Measurements from ENCODE around the gene ERP44.
"Not testable (repeated sequence)": the region's sequence is repeated elsewhere in the genome, so short reads cannot be mapped to it uniquely, and the experiment has no call there.

ERP44 gene

DNA sequence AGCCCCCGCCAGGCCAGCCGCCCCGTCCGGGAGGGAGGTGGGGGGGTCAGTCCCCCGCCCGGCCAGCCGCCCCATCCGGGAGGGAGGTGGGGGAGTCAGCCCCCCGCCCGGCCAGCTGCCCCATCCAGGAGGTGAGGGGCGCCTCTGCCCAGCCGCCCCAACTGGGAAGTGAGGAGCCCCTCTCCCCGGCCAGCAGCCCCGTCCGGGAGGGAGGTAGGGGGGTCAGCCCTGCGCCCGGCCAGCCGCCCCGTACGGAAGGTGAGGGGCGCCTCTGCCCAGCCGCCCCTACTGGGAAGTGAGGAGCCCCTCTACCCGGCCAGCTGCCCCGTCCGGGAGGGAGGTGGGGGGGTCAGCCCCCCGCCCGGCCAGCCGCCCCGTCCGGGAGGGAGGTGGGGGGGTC is 30.8 kb downstream of the ERP44 start:
- DNase-seq (ENCODE audit: low read depth in 2 of 2): not testable (repeated sequence)

DNA sequence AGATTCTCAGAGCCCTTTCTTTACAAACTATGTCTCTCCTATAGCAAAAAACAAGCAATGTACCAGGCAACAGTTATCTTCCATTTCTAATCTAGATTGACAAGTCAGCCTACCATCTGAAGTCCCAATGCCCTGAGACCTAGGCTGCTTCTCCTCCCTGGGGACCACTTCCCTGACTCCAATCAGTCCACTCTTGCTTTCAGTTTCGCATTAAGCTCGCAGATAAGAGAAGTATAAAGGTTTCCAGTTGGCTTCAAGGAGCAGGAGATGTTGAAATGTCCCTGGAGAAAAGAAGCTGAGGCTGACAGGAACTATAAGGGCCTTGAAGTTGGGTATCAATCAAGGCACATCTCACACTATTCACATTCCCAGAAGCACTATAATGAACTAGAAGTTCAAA is 32.3 kb downstream of the ERP44 start:
- no peak for DNase-seq (ENCODE audit: low read depth in 2 of 2)

DNA sequence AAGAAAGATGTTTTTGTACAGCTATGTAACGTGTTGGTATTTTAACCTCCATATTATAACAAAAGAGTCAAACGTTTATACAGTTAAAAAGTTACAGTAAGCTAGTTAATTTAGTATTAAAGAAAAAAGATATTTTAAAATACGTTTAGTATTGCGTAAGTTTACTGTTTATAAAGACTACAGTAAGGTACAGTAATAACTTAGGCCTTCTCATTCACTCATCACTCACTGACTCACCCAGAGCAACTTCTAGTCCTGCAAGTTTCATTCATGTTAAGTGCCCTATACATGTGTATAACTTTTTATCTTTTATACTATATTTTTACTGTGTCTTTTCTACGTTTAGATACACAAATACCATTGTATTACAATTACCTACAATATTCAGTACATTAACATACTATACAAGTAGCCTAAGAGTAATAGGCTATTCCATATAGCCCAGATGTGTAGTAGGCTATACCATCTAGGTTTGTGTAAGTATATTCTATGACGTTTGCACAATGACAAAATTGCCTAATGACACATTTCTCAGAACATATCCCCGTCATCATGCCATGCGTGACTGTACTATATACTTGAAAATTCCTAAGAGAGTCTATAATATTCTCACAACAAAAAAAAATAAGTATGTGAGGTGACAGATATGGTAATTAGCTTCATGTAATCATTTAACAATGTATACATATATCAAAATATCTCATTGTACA is 33.8 kb downstream of the ERP44 start:
- peak; percentile 42 to 45 for DNase-seq (ENCODE audit: low read depth in 2 of 2)

DNA sequence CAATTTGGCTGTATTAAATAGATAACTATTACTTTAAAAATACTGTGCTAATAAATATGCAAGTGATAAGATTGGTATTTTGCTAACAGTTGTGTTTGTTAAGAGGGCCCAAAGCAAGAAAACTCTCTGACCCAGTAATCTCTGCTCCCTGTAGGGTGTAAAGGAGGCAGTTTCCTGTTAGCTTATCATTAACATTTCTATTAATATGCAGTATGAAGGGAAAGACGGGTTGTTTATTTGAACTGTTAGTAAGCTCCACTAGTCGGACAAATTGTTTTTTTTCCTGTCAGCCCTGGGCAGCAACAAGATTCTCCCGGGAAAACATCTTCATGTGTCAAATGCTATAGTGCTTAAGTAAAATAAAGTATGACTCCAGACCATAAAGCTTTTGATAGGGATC is 35.6 kb downstream of the ERP44 start:
- DNase-seq (ENCODE audit: low read depth in 2 of 2): no peak

DNA sequence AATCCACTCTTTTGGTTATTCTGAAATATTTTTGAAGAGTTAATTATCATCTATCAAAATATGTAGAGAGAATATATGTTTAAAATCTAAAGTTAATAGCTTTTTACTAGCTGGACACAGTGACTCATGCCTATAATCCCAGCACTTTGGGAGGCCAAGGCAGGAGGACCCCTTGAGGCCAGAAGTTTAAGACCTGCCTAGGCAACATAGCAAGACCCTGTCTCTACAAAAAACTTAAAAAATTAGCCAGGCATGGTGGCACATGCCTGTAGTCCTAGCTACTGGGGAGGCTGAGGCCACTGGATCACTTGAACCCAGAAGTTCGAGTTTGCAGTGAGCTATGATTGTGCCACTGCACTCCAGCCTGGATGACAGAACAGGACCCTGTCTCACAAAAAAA is 36.1 kb downstream of the ERP44 start:
- not testable (repeated sequence) for DNase-seq (ENCODE audit: low read depth in 2 of 2)

DNA sequence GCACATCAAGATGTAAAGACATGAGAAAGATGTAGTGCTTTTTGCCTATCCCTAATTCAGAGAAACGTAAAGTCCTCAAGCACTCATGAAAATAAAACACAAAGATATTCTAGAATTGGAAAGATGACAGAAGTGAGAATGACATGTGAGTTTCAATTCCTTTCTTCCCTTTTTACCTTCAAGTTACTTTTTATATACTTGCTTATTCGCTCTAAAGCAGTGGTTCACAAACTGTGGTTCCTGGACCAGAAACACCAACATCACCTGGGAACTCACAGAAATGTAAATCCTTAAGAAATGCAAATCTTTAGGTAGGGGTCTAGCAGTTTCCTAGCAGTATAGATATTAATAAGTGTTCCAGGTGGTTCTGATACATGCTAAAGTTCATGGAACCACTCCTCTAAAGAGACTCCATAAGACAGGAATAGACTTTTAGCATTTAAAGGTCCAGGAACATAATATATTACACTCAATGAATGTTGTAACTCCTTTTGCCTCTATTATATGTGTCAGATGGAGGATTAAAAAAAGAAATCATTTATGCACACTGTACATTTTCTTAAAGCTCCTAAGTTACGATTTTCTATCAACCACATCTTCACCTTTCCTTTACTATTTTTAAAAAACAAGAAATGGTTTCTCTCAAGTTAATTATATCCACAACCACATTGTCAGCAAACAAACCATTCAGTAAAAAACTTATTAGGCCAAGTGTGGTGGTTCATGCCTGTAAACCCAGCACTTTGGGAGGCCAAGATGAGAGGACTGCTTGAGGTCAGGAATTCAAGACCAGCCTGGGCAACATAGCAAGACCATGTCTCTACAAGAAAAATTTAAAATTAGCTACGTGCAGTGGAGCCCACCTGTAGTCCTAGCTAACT is 39.9 kb downstream of the ERP44 start:
- DNase-seq (ENCODE audit: low read depth in 2 of 2): no peak

DNA sequence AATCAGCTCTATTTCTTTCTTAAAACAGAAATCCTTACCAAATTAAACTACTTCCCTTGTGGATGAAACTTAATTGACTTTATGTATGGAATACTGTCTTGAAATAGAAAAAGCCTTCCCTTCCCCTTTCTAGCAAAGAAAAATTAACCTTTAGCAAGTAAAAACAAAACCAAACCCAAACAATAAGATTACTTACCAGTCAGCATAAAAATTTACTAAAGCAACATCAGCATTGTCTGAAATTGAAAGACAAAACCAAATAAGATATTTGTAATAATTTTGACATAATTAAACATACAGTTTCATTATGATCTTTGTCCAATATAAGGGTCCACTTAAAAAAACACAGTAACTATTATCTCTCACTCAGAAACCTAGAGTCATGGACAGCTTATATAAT is 41.2 kb downstream of the ERP44 start:
- DNase-seq (ENCODE audit: low read depth in 2 of 2): no peak

DNA sequence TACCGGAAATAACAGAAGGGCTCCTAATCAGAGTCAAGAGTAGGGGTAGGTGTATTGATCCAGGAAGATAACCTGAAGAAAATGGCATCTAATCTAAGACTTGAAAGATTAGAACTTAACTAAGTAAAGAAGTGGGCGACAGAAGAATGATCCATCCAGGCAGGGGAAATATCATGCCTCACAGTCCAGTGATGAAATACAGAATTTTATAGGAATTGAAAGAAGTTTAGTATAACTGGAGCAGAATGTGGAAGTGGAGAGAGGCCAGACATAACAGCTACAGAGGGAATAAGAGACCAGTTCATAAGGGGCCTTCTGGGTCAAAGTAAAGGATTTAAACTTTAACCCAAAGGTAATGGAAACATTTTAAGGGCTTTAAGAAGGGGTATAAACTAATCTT is 42.2 kb downstream of the ERP44 start:
- DNase-seq (ENCODE audit: low read depth in 2 of 2): no peak

DNA sequence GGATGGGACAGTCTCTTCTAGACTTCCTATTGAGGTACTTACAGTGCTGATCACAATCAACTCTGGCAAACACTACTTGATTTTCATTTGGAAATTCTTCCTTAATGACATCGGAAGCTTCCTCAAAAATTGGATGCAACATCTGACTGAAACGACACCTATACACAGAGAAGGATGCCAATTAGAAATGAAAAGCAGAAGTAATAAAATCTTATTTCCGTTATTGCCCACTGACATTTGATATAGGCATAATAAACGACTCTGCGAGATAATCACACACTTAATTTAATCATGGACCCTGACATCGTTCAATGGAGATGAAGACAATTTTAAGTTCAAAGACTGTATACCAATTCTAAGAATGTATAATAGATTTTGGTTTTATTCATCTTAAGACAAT is 46.4 kb downstream of the ERP44 start:
- DNase-seq (ENCODE audit: low read depth in 2 of 2): no peak

DNA sequence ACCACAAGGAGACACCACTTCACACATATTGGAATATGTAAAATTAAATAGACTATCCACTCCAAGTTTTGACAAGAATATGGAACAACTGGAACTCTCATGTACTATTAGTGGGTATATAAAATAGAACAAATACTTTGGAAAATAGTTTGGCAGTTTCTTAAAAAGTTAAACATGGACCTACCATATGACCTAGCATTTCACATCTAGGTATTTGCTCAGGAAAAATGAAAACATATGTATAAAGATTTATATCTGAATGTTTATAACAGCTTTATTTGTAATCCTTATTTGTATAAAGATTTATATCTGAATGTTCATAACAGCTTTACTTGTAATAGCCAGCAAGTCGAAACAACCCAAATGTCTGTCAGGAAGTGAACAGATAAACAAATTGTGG is 49.2 kb downstream of the ERP44 start:
- no peak for DNase-seq (ENCODE audit: low read depth in 2 of 2)

DNA sequence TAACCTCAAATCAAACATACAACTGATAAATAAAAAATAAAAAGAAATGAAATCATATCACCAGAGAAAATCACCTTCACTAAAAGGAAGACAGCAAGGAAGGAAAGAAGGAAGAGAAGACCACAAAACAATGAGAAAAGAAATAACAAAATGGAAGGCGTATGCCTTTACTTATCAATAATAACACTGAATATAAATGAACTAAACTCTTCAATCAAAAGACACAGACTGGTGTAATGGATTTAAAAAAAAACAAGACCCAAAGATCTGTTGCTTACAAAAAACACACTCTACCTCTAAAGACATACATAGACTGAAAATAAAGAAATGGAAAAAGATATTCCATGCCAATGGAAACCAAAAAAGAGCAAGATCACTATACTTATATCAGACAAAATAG is 60.3 kb downstream of the ERP44 start:
- no peak for DNase-seq (ENCODE audit: low read depth in 2 of 2)

DNA sequence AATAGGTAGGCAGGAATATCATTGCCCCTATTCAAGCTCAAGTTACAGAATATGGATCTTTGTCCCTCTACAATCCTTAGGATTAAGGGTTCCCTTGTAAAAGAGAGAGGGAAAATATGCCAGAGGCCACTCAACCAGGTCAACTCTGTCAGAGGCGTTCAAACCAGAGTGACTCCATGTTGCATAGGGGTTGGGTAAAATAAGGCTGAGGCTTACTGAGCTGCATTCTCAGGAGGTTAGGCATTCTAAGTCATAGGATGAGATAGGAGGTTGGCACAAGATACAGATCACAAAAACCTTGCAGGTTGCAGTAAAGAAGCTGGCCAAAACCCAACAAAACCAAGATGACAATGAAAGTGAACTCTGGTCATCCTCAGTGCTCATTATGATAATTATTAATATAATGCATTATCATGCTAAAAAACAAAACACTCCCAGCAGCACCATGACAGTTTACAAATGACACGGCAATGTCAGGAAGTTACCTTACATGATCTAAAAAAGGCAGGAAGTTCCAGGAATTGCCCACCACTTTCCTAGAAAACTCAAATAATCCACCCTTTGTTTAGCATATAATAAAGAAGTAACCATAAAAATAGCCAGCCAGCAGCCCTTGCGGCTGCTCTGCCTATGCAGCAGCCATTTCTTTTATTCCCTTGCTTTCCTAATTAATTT is 64.8 kb downstream of the ERP44 start:
- DNase-seq (ENCODE audit: low read depth in 2 of 2): no peak

DNA sequence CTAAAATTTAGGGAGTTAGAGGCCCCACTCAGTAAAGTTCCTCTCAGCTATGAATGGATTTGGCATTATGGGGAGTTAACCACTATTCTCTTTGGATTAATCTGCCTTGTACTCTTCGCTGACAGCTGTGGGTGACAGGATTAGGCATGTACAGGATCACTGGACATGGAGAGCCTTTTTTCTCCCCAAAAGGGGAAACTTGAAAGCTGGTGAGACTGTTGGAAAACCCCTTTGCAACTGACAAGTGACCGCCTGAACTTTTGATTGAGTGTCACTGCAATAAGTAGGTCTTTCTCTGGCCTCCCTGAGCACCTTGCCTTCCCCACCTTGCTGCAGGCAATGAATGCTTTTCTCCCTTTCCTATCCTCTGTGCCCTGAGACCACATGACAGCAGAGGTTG is 68.3 kb downstream of the ERP44 start:
- DNase-seq (ENCODE audit: low read depth in 2 of 2): no peak

DNA sequence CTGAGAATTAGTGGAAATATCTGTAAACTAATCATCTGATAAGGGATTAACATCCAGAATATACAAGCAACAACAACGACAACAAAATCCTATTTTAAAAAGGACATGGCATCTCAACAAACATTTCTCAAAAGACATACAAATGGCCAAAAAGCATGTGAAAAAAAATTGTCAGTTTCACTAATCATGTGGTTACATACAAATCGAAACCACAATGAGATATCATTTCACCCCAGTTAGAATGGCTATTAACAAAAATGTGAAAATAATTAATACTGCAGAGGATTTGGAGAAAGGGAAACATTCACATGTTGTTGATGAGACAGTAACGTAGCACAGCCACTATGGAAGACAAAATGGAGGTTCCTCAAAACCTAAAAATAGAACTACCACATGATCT is 69.5 kb downstream of the ERP44 start:
- DNase-seq (ENCODE audit: low read depth in 2 of 2): no peak

DNA sequence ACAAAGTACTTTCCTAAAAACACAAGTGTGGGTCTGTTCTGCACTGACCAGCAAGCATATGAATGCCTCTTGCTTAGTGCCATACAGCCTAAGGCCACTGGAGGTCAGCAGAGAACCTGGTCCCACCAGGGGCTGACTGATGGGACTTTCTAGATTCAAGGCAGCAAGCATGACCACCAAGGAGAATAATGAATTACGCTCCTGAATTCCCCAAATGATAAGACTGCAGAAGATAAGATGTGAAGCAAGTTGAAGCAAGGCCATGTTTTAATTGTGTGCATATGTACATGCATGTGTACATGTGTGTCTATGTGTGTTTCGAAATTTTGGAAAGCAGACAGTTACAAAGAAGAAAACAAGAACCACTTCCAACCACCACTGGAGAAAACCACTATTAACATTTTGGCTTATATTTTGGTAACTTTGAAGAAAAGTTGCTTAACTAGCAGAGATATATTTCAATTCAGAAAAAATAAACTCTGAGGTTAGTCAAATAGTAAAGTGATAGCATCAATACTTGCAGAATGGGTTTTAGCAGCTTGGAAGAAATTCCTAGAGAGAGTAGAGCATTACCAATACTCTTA is 70.5 kb downstream of the ERP44 start:
- peak; percentile 17 to 33 for DNase-seq (ENCODE audit: low read depth in 2 of 2)

DNA sequence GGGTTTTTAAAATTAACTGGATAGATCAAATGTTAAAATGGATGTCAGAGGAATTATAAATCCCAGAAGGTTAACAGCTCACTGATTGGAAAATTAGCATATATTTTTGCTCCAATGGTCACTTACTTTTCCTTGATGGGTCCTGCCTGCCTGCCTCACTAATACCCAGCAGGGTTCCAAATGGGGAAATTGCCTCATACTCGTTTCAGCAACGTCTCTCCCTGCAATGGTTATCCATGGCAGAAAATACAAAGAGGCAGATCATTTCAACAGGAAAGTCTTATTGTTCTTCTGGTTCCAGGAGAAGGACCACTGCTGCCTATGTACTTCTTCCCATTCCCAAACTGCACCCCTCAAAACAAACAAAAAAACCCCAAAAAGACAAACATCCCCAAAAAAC is 71.3 kb downstream of the ERP44 start:
- no peak for DNase-seq (ENCODE audit: low read depth in 2 of 2)

DNA sequence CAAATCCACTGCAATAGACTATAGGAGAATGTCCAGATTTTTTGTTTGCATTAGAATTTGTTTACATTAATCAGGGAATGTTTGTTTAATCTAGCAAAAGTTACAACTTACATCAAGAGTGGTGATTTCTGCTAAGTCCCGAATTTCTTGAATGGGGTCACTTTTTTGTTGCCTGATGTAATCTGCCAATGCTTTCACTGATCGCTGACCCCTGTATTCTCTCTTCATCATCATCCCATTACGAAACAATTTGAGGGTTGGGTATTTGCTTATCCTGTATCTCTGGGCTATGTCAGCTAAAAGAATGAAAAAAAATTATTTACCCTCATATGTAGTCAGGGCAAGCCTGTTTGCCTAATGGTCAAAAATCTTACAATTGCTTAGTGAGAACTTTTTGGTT is 76.9 kb downstream of the ERP44 start:
- DNase-seq (ENCODE audit: low read depth in 2 of 2): no peak

DNA sequence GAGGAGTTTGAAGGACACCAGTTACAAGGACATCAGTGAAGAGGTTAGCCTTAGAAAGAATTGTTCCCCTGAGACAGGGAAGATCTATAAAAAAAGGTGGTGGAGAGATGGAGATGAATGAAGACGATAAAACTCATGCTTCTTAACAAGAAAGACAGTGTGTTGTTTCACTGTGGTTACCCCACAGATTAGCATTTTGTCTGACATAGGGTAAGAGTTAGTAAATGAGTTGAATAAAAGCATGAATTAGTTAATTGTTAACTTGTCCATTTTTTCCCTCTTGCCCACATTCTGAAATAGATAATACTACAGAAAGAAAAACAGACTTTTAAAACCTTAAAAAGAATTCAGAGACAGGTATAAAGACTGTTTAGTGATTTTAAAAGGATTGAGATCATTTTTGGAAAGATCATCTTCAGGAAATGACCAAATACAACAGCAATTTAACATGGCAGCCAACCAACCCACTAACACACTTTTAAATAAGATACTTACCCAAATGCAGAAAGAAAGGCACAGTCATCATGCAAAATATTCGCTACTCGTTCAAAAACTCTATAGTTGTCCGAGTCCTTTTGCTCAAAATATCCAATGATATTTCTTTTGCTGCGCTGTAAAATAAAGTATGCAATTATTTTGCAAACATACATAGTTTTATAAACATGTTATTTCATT is 78.5 kb downstream of the ERP44 start:
- DNase-seq (ENCODE audit: low read depth in 2 of 2): peak; percentile 5 to 8

DNA sequence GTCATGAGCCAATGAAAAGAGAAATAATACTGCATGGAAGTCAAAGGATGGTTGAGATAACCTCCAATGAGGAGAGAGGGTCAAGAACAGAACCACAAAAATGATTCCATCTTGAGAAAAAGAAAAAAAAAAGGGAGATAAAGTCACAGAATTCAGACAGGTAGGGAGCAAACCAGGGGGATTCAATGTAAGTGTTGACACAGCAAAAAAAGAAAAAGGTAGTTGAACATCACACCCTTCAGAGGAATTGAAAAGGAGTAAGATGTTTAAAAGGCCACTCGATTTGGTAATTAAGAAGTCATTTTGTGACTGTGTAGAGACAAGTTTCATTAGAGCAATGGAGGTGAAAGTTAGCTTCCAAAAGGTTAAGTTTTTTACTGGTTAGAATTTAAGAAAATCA is 79.3 kb downstream of the ERP44 start:
- DNase-seq (ENCODE audit: low read depth in 2 of 2): no peak

DNA sequence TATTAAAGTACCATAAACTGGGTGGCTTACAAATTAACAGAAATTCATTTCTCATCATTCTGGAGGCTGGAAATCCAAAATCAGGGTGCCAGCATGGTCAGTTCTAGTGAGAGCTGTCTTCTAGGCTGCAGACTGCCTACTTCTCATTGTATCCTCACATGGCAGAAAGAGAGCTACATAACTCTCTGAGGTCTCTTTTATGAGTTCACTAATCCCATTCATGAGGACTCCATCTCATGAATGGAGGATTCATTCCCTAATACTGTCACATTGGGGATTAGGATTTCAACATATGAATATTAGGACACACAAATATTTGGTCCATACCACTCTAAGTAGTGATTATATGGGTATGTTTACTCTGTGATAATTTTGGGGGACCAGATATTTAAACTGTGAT is 84.0 kb downstream of the ERP44 start:
- DNase-seq (ENCODE audit: low read depth in 2 of 2): no peak

DNA sequence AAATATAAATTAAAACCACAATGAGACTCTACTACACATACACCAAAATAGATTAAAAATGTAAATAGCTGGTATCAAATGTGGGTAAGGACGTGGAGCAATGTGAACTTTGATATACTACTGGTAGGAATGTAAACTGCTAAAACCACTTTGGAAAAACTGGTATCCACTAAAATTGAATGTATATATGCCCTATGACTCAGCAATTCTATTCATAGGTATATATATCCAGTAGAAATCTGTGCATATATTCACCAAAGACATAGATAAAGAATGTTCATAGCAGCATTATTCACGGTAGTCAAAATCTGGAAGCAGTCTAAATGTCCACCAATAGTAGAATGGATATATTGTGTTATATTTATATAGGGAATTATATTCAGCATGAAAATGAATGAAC is 85.2 kb downstream of the ERP44 start:
- DNase-seq (ENCODE audit: low read depth in 2 of 2): no peak

DNA sequence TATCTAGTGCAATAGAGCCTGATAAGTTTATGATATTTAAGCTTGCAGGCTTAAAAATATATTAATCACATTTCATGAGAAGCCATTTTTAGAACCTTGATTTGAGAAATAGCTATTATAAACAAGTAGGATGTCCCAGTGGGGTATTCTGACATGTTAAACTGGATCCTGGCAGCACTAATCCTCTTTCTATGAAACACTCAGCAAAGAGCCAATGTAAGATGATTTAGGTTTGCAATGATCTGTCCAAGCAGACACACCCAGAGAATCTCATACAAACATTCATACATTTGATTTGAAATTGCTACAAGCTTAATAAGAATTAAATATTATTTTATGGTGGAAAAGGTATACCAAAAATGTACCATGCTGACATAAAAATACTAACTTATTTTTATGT is 86.5 kb downstream of the ERP44 start:
- DNase-seq (ENCODE audit: low read depth in 2 of 2): no peak
